HAP-1 (cell line): ENCODE measurements around the gene ARID3A.
A peak's percentile ranks its signal among the peaks of the same experiment; 100 is the strongest.

Experiments
- DNase-seq, 2 experiments: peaks; one replicate each; pipeline ENCODE4 v3.0.0-alpha.2; 2016 to 2020; ENCODE audit warnings: low spot score in 2 of 2
- H3K27me3 ChIP-seq: fragments of 250-450 bp; sonication (Bioruptor Pico); 2 replicates; pipeline ENCODE4 v1.5.1; 2020; ENCODE audit warnings: low read depth, mild to moderate bottlenecking, moderate library complexity
- H3K36me3 ChIP-seq: fragments of 250-450 bp; sonication (Bioruptor Pico); replicated peaks from 2 replicates; pipeline ENCODE4 v1.5.1; 2020; ENCODE audit warnings: mild to moderate bottlenecking
- H3K4me1 ChIP-seq: fragments of 250-450 bp; sonication (Bioruptor Pico); 2 replicates; pipeline ENCODE4 v1.5.1; 2020; ENCODE audit warnings: mild to moderate bottlenecking
- H3K4me3 ChIP-seq: fragments of 250-450 bp; sonication (Bioruptor Pico); 2 replicates; pipeline ENCODE4 v1.5.1; 2020; ENCODE audit warnings: mild to moderate bottlenecking, moderate library complexity
- H3K9me3 ChIP-seq: fragments of 250-450 bp; sonication (Bioruptor Pico); 2 replicates; pipeline ENCODE4 v1.5.1; 2020; ENCODE audit warnings: mild to moderate bottlenecking, moderate library complexity
- in situ Hi-C: fragments of 300-500 bp; cut with MboI; formaldehyde crosslinking; loops from 3 replicates; pipeline ENCODE4 v1.14.3; 2020; ENCODE audit warnings: low sequenced_read_pairs, inconsistent platforms, mixed read lengths

The ARID3A gene

GRCh38 chr19:998064-998463 is 72.2 kb downstream of the ARID3A start:
- Histone ChIP-seq H3K4me1 (peaks cover 5% of the 10 kb centered on the region), H3K27me3 (peaks cover 55% of the 10 kb centered on the region), H3K36me3 (peaks cover 16% of the 10 kb centered on the region), H3K4me3 (no peak overlapping the region), H3K9me3 (no peaks in the 10 kb centered on the region)
- in situ Hi-C loops, result no loop called here
- DNase-seq, result no peak

- in situ Hi-C loops, result no loop called here
- peaks cover 5% of the 10 kb centered on the region for H3K4me1 ChIP-seq
- no peak overlapping the region for H3K4me3 ChIP-seq
- peaks cover 55% of the 10 kb centered on the region for H3K27me3 ChIP-seq
- no peak for DNase-seq
- H3K9me3 ChIP-seq, result no peaks in the 10 kb centered on the region
- peaks cover 3% of the 10 kb centered on the region for H3K36me3 ChIP-seq
Observed at GRCh38 chr19:999379-999719, 73.5 kb downstream of the ARID3A start.

GRCh38 chr19:1000095-1000494 is 74.3 kb downstream of the ARID3A start, which contains the start of gene GRIN3B:
Gene GRIN3B, plus strand, starts transcription at chr19:1000419. Its CDS starts 19 bp downstream, at chr19:1000438.
- Histone ChIP-seq H3K36me3 (no peaks in the 10 kb centered on the region), H3K9me3 (no peaks in the 10 kb centered on the region), H3K4me3 (peak within 1 kb of the TSS; percentile 17), H3K4me1 (peaks cover 5% of the 10 kb centered on the region), H3K27me3 (peaks cover 55% of the 10 kb centered on the region)
- in situ Hi-C loops, result no loop called here
- DNase-seq, result peak; percentile 46 to 86

GRCh38 chr19:1000591-1001537 is 75.0 kb downstream of the ARID3A start:
- no peaks in the 10 kb centered on the region for H3K36me3 ChIP-seq
- no peaks in the 10 kb centered on the region for H3K9me3 ChIP-seq
- peak overlapping the region; percentile 17 for H3K4me3 ChIP-seq
- in situ Hi-C loops, result no loop called here
- no peak for DNase-seq
- peaks cover 5% of the 10 kb centered on the region for H3K4me1 ChIP-seq
- H3K27me3 ChIP-seq, result peaks cover 54% of the 10 kb centered on the region

- peak in 1 of 2 experiments; percentile 83 for DNase-seq
Observed at GRCh38 chr19:1001538-1002166, 75.8 kb downstream of the ARID3A start.

GRCh38 chr19:1002600-1002999 is 76.8 kb downstream of the ARID3A start:
- Histone ChIP-seq H3K36me3 (no peaks in the 10 kb centered on the region), H3K4me3 (no peak overlapping the region), H3K4me1 (peaks cover 3% of the 10 kb centered on the region), H3K27me3 (peaks cover 37% of the 10 kb centered on the region), H3K9me3 (no peaks in the 10 kb centered on the region)
- DNase-seq, result no peak
- in situ Hi-C loops, result no loop called here

More at GRCh38 chr19:1001538-1002166, 75.8 kb downstream of the ARID3A start:
- Histone ChIP-seq H3K27me3 (peaks cover 46% of the 10 kb centered on the region), H3K4me3 (peak overlapping the region; percentile 17; the same call in 1 of the 2 replicates), H3K36me3 (no peaks in the 10 kb centered on the region), H3K9me3 (no peaks in the 10 kb centered on the region), H3K4me1 (peaks cover 3% of the 10 kb centered on the region)
- in situ Hi-C loops, result no loop called here

GRCh38 chr19:1003283-1003682 is 77.4 kb downstream of the ARID3A start:
- peaks cover 3% of the 10 kb centered on the region for H3K4me1 ChIP-seq
- no peak for DNase-seq
- H3K9me3 ChIP-seq, result no peaks in the 10 kb centered on the region
- H3K4me3 ChIP-seq, result no peak overlapping the region
- no peaks in the 10 kb centered on the region for H3K36me3 ChIP-seq
- H3K27me3 ChIP-seq, result peaks cover 30% of the 10 kb centered on the region
- in situ Hi-C loops, result no loop called here

GRCh38 chr19:1004204-1004802 is 78.5 kb downstream of the ARID3A start:
- no peaks in the 10 kb centered on the region for H3K9me3 ChIP-seq
- H3K4me3 ChIP-seq, result no peak overlapping the region
- H3K27me3 ChIP-seq, result peaks cover 20% of the 10 kb centered on the region
- H3K36me3 ChIP-seq, result no peaks in the 10 kb centered on the region
- DNase-seq, result no peak
- peaks cover 3% of the 10 kb centered on the region for H3K4me1 ChIP-seq
- in situ Hi-C loops, result no loop called here

- H3K9me3 ChIP-seq, result no peaks in the 10 kb centered on the region
- H3K4me1 ChIP-seq, result peaks cover 3% of the 10 kb centered on the region
- in situ Hi-C loops, result no loop called here
- H3K36me3 ChIP-seq, result peaks cover 6% of the 10 kb centered on the region
- H3K4me3 ChIP-seq, result no peak overlapping the region
- H3K27me3 ChIP-seq, result peaks cover 12% of the 10 kb centered on the region
- no peak for DNase-seq
Observed at GRCh38 chr19:1004803-1005664, 79.2 kb downstream of the ARID3A start.

- Histone ChIP-seq H3K27me3 (no peaks in the 10 kb centered on the region), H3K36me3 (peaks cover 20% of the 10 kb centered on the region), H3K9me3 (no peaks in the 10 kb centered on the region), H3K4me3 (no peak overlapping the region), H3K4me1 (no peaks in the 10 kb centered on the region)
- no peak for DNase-seq
- in situ Hi-C loops, result no loop called here
Observed at GRCh38 chr19:1006711-1007398, 81.0 kb downstream of the ARID3A start.

- Histone ChIP-seq H3K27me3 (no peaks in the 10 kb centered on the region), H3K4me1 (no peaks in the 10 kb centered on the region), H3K9me3 (no peaks in the 10 kb centered on the region), H3K36me3 (peaks cover 28% of the 10 kb centered on the region), H3K4me3 (no peak overlapping the region)
- DNase-seq, result no peak
- in situ Hi-C loops, result no loop called here
Observed at GRCh38 chr19:1007399-1008251, 81.8 kb downstream of the ARID3A start.
